GM21447 (cell line): ENCODE results near the gene PPAT.
"Not testable (repeated sequence)": the region's sequence is repeated elsewhere in the genome, so short reads cannot be mapped to it uniquely, and the experiment has no call there.

Experiments
- ATAC-seq: cut with Tn5 transposase; IDR thresholded peaks from one replicate; pipeline ENCODE4 v1.9.1; 2021; ENCODE audit not compliant: unreplicated experiment

PPAT gene

DNA sequence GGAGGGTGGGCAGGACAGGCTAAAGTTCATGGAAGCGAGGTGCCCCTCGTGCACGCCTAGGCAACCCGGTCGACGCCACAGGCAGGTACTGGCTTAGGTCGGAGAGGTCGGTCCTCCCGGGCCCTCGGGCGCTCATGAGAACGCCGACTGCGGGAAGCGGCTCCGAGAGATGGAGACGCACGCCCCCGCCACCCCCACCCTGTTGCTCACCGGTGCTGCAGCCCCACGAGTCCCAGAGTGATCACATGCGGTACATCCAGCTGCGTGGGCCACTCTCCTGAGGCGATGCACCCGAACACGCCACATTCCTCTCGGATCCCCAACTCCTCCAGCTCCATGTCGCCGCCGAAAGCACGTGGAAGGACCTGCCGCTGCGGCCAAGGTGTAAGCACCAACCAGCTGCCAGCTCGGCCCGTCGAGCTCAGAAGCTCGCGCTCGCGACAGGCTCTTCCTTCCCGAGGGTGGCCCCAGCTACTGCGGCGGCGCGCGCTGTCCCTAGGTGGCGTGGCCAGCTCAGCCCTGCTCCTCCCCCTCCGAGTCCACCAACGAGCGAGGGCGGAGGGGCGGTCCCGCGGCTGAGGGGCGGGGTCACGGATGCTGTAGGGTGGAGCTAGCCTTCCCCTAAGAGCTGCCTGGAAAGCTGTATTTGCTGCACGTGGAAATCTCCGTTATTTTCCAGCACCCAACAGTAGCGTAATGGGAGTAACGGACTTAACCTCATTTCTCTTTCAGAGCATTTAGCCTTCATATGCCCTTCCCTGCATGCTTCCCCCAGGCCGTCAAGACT, at the start of gene PPAT:
Gene PPAT, minus strand, starts transcription at position 476 of the 787 bp plus-strand sequence. Its CDS starts 138 bp downstream, at position 338.
- ATAC-seq = peak; percentile 76

DNA sequence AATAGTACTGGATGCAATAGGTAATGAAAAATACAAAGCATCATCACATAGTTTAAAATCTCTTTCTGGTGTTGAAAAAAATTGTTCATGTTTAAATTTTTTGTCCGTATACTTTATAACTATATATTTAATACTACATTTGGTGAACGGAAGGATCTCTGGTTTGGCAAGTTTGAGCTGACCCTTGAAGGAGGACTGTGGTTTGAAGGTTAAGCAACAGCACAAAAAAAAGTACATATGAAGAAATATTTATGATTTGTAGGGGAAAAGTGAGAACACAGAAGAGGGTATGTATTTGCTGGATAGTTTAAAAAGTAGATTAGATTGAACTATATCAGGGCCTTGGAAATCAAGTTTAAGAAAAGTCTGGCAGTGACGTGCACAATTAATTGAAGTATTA, 45.3 kb upstream of the PPAT start:
- no peak for ATAC-seq

DNA sequence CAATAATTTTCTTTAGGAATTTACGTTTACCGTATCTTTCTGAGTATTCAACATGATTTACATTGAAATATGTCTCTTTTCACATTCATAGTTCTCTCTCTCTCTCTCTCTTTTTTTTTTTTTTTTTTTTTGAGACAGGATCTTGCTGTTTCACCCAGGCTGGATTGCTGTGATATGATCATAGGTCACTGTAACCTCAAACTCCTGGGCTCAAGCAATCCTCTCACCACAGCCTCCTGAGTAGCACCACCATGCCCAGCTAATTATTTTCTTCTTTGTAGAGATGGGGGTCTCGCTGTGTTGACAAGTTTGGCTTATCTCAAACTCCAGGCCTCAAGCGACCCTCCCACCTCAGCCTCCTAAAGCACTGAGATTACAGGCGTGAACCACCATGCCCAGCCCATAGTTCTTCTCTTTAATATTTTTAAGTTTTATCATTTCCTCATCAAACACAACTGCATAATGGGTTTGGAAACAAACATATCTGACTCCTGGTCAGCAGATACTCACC, 41.8 kb upstream of the PPAT start:
- no peak for ATAC-seq

DNA sequence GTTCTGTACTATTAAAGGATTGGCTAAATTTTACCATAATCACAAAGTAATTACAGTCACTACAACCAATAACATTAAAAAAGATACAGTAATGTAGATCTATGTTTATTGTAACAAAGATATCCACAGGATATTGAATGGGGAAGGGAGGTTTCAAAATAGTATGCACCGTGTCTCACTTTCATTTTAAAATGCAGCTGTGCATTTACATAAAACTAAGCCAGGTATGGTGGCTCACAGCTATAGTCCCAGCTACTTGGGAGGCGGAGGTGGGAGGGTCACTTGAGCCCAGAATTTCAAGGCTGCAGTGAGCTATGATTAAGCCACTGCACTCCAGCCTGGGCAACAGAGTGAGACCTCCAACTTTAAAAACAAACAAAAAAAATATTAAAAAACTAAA, 40.5 kb upstream of the PPAT start:
- peak; percentile 94 for ATAC-seq

DNA sequence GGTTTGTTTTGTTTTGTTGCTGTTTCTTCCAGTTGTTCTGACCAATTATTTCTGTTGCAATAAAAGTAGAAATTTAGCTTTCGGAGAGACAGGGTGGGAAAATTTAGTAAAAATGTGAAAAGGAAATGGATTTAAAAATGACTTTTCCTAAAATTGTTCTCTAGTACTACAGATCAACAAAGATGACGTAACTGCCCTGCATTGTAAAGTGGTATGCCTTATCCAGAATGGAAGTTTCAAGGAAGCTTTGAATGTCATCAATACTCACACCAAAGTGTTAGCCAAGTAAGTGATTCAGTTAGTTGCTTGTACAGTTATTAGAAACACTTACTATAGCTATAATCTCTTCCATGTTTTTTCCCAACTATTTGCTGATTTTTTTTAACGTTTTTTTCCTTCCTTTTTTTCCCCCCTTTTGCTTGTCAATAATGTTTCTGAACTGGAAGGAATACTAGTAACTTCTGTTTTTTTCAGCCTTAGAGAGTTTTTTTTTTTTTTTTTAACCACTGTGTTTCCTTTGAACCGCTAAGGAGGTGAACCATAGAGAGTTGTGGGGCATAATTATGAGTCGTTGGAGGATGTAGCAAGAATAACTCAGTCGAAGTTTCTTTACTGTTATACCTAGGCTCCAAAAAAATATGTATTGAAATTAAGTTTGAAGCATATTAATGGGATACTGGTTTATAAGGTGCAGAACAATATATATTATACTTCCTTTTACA, 34.2 kb upstream of the PPAT start:
- no peak for ATAC-seq

DNA sequence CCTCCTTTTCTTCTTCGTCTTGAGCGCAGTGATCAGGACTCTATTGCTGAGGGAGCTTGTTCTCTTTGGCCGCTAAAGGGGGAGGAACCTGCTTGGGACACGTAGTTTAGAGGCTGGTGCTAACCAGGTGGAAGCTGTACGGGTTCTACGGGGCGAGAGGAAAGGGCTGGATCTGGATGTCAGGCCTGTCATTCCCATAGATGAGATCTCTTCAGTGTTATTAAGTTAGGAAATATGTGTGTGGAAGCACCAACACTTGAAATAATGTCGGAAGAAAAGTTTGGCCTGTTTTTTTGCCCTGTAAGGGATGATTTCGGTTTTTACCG, 32.6 kb upstream of the PPAT start:
- ATAC-seq = peak; percentile 58

DNA sequence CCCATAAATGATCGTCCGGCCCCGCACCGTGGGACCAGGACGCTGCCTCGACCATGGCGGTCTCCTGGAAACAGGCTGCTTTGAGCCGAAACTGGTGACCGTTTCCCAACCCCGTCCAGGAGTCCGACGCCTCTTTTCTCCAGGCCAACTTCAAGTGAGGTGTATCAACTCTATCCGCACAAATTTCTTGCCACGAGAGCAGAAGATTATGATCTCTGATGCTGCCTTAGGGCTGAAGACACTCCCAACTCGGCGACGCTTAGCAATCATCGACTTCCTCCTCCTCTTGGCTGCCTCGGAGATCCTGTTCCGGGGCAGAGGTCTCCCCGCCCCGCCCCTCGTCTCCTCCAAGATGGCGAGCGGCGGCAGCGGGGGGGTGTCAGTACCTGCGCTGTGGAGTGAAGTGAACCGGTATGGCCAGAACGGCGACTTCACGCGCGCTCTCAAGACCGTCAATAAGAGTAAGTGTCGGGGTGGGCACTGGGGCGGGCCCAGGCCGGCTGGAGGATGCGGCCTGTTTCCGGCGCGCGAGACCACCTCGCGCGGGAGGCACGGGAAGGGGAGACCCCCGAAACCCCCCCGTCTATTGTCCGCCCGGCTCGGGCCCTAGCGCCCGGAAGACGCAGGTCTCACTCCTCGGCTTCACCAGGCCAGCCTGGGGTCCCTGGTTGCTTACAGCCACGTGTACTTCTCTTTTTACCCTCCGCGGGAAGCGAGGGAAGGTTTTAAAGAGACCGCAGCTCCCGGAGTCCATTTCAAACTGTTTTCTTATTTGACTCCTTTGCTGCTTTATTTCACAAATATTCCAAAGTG, 32.1 kb upstream of the PPAT start, which contains the start of gene SRP72:
Gene SRP72, plus strand, starts transcription at position 334 of the 813 bp plus-strand sequence. Its CDS starts 19 bp downstream, at position 353.
- ATAC-seq = peak; percentile 91

DNA sequence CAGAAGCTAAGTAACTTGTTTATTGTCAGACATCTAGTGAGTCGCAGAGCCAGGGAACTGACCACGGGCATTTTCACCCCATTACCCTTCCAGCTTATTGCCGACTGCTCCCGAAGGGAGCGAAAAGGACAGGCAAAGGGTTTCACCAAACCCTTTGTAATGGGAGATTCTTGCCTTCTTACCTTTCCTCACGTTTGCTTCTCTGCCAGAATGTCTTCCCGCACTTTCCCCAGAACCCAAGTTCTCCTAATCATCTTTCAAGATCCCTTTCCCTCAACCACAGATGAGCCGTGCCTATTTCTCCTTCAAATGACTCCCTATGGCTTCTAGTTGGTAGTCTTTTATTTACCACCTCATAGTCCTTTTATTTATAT, 31.5 kb upstream of the PPAT start:
- no peak for ATAC-seq

DNA sequence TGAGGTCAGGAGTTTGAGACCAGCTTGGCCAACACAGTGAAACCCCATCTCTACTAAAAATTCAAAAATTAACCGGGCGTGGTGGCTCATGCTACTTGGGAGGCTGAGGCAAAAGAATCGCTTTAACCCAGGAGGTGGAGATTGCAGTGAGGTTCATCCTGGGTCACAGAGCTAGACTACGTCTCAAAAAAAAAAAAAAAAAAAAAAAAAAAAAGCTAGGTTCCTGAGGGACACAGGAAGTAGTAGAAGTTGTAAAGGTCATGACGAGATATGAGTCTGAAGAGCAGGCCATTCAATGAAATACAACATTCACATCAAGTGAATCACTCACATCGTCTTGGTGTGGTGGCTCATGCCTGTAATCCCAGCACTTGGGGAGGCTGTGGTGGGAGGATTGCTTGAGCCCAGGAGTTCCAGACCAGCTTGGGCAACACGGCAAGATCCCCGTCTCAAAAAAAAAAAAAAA, 30.9 kb upstream of the PPAT start:
- ATAC-seq = not testable (repeated sequence)

DNA sequence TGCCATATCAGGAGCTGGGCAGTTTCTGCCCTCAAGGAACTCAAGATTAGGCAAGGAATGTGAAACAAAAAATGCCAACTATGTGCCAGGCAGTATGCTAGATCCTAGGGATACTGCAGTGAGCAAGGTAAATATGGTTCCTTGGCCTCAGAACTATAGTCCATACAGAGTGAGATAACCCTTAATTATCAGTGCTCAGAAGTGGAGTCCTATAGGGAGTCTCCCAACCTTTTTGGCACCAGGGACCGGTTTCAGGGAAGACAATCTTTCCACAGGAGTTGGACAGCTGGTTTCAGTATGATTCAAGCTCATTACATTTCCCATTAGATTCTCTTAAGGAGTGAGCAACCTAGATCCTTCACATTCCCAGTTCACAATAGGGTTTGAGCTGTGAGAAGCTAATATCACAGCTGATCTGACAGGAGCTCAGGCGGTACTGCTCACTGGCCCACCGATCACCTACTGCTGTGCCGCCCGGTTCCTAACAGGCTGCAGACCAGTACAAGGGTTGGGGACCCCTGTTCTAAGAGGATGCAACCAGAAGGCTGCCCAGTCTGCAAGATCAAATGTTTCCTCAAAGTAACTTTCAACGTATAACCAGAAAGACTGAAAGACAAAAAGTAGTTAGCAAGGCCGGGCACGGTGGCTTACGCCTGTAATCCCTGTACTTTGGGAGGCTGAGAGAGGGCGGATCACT, 30.3 kb upstream of the PPAT start:
- no peak for ATAC-seq

DNA sequence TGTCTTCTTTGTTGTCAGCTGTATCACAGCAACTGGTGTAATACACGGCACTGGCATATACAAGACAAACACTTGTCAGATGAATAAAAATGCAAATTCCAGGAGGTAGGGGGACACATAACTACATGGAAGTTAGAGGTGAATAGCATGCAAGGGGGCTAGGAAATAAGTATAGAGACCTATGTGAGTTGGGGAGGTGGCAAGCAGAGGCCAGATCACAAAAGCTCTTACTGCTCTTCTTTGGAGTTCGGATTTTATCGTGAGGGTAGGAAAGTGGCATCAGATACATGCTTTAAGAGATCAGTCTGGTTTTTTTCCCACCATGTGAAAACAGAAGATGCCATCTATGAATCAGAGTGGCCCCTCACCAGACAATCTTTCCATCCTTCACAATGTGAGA, 29.2 kb upstream of the PPAT start:
- no peak for ATAC-seq

DNA sequence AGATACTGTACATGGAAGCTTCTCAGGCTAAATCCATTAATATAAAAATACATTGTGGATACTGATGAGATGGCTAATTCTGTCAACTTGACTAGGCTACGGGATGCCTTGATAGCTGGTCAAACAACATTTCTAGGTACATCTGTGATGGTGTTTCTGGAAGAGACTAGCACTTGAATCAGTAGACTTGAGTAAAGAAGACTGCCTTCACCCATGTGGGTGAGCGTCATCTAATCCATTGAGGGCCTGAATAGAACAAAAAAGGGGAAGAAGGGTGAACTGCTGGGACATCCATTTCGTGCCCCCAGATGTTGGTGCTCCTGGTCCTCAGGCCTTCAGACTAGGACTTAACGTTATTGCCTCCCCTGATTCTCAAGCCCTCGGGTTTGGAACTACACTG, 28.3 kb upstream of the PPAT start:
- no peak for ATAC-seq

DNA sequence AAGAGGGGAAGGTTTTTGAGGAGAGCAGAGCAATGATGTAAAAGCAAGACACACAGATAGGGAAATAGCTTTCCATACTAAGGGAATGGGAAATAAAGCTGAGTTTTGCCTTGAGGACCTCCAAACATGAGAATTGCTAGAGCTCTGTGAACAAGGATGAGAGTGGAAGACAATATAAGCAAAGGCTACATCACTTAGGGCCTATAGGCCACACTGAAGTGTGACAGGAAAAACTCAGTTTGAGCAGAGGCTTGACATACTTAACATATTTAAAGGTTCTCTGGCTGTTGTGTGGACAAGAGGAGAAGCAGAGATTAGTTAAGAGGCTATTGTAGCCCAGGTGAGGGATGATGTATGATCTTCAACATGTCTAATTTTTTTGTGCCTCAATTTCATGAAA, 26.7 kb upstream of the PPAT start:
- no peak for ATAC-seq

DNA sequence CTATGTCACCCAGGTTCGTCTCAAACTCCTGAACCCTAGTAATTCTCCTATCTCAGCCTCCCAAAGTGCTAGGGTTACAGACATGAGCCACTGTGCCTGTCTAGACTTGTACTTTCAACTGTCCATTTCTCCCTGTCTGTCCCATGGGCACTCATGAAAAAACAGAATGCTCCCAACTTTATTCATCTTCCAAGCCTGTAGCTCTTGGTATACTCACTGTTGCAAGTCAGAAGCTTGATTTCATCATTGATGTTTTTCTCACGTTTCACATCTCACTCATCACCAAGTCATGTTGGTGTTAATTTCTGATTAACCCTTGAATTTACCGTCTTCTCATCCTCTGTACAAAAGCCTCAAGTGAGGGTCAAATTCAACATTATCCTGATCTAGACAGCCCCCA, 24.7 kb upstream of the PPAT start:
- ATAC-seq = no peak

DNA sequence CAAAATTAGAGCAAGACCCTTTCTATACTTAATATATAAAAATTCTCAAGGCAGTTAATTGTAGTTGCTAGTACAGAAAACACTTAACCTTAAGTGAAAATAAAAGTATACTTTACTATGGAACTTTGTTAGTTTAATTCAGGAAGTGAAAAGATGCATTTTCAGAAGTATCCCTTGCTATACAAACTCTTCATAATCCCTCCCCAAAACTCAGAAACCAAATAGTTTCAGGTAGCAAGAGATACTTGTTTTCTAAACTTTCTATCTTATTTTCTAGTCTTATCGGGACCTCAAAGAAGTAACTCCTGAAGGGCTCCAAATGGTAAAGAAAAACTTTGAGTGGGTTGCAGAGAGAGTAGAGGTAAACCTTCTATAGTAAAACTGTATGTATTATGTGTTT, 14.9 kb upstream of the PPAT start:
- ATAC-seq = no peak

DNA sequence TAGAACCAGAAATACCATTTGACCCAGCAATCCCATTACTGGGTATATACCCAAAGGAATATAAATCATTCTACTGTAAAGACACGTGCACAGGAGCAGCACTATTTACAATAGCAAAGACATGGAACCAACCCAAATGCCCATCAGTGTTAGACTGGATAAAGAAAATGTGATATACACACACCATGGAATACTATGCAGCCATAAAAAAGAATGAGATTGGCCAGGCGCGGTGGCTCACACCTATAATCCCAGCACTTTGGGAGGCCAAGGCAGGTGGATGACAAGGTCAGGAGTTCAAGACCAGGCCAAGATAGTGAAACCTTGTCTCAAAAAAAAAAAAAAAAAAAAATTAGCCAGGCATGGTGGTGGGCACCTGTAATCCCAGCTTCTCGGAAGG, 14.1 kb upstream of the PPAT start:
- ATAC-seq = not testable (repeated sequence)

DNA sequence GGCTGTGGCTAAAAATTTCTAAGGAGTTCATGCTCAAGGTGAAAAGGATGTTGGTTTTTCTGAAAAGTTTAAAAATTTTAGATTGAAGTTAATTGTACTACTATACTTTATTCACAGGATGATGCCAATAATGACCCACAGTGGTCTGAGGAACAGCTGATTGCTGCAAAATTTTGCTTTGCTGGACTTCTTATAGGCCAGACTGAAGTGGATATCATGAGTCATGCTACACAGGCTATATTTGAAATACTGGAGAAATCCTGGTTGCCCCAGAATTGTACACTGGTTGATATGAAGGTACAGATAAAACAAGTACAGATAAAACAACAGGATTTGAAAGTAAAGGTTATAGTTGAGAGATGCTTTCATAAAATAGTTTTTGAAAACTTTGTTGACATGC, 12.9 kb upstream of the PPAT start:
- no peak for ATAC-seq

DNA sequence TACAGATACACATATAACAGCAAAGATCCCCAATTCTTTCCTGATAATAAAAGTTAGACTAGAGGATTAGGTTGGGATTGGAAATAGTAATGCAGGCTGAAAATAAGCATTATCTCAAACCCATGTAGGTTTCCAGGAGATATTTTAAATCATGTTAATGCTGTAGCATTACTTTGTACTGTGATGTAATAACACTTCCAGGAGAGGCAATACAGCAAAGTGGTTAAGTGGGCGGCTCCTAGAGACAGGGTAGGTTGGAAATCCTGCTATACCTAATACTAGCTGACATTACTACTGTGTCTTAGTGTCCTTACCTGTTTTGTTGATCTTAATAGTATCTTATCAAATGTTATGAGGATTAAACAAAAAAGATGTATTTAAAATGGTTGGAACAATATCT, 10.3 kb upstream of the PPAT start:
- ATAC-seq = no peak

DNA sequence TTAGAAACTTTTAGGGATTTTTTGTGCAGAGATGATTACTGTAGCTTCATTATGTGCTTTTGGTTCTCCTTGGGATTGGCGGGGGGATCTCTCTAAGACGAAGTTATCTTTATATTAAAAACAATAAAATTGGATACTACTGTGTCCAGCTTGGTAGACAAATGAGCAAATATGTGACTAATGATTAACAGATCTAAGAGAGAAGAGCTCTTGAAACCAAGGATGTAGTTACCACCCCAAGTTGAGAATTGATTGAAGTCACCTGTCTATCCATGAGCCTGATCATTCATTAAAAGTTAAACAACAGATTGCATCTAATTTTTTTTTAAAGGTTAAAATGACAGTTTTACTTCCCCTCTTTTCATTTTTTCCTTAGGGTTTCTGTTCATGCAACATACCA, 9.3 kb upstream of the PPAT start:
- ATAC-seq = no peak

DNA sequence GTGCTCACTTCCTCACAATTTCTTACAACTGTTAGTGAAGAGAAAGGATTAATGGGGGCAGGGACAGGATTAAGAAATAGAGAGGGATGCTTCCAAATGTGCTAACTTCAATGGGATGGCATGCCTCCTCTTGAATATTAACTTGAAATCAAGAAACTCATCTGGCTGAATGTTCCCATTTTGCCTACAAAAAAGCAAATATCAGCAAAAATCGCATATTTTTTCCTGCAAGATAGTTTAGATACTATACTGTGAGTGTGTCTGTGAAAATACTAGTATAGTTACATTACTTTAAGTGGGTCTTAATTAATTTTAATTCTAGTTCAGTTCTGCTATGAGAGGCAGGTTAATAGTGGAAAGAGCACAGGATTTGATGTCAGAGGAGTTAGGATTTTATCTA, 5.6 kb upstream of the PPAT start:
- no peak for ATAC-seq

DNA sequence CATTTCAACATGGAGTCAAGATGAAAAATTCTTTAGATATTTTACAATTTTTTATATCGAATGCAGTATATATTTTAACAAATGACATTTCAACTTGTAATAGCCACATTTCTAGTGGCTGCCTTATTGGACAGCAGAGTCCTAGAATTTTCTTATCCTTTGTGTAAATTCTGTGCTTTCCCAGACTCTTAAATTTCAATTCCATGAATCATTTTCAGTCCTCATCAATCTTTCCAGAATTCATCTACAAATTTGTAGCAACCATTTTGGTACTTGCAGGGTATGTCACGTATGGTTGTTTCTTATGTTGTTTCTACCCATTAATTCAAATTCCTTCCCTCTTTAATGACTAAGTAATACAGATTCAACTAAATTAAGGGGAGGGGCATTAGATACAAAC, 3.4 kb upstream of the PPAT start:
- no peak for ATAC-seq
